Measurements from ENCODE around the gene JAK3. TPM values are rescaled to one million over a fixed set of nuclear protein-coding genes. Genes with fewer than 3 reads are reported as not detected.
"Not testable (repeated sequence)": the region's sequence is repeated elsewhere in the genome, so short reads cannot be mapped to it uniquely, and the experiment has no call there.

JAK3 gene
- polyA plus RNA-seq (ENCODE audit: insufficient read length in 3 of 3), result 1 to 10 TPM; 2.1 to 2.6 (median 2.2) TPM

GRCh38 chr19:17847538-17848366 is at the start of gene JAK3:
JAK3 (minus strand) TSS chr19:17847982; CDS start chr19:17844417, 3,565 bp downstream.
- peak in 1 of 3 donors; percentile 60 for DNase-seq (ENCODE audit: low read depth in 3 of 3, low spot score in 2 of 3)

- no peak for DNase-seq (ENCODE audit: low read depth in 3 of 3, low spot score in 2 of 3)
These were observed 46.0 kb upstream of the JAK3 start for GRCh38 chr19:17893766-17894165.

- DNase-seq (ENCODE audit: low read depth in 3 of 3, low spot score in 2 of 3), result peak; percentile 23 to 56 (median 29)
These were observed 41.9 kb upstream of the JAK3 start for GRCh38 chr19:17889609-17890214.

GRCh38 chr19:17888260-17888659 is 40.5 kb upstream of the JAK3 start:
- DNase-seq (ENCODE audit: low read depth in 3 of 3, low spot score in 2 of 3), result no peak

- not testable (repeated sequence) for DNase-seq (ENCODE audit: low read depth in 3 of 3, low spot score in 2 of 3)
These were observed 39.4 kb upstream of the JAK3 start for GRCh38 chr19:17887221-17887620.

GRCh38 chr19:17886515-17886914 is 38.7 kb upstream of the JAK3 start:
- DNase-seq (ENCODE audit: low read depth in 3 of 3, low spot score in 2 of 3), result no peak

- DNase-seq (ENCODE audit: low read depth in 3 of 3, low spot score in 2 of 3), result no peak
These were observed 36.0 kb upstream of the JAK3 start for GRCh38 chr19:17883627-17884410.

GRCh38 chr19:17881701-17882100 is 33.9 kb upstream of the JAK3 start:
- DNase-seq (ENCODE audit: low read depth in 3 of 3, low spot score in 2 of 3), result no peak

GRCh38 chr19:17879466-17879865 is 31.7 kb upstream of the JAK3 start:
- DNase-seq (ENCODE audit: low read depth in 3 of 3, low spot score in 2 of 3), result no peak

- DNase-seq (ENCODE audit: low read depth in 3 of 3, low spot score in 2 of 3), result no peak
These were observed 29.9 kb upstream of the JAK3 start for GRCh38 chr19:17877696-17878095.

- no peak for DNase-seq (ENCODE audit: low read depth in 3 of 3, low spot score in 2 of 3)
These were observed 27.0 kb upstream of the JAK3 start for GRCh38 chr19:17874758-17875135.

- no peak for DNase-seq (ENCODE audit: low read depth in 3 of 3, low spot score in 2 of 3)
These were observed 26.3 kb upstream of the JAK3 start for GRCh38 chr19:17873786-17874757.

GRCh38 chr19:17872251-17873001 is 24.6 kb upstream of the JAK3 start:
- no peak for DNase-seq (ENCODE audit: low read depth in 3 of 3, low spot score in 2 of 3)

GRCh38 chr19:17871878-17872250 is 24.1 kb upstream of the JAK3 start, which contains the start of gene SLC5A5:
SLC5A5 (plus strand) TSS chr19:17871945; CDS start chr19:17872320, 375 bp downstream.
- no peak for DNase-seq (ENCODE audit: low read depth in 3 of 3, low spot score in 2 of 3)

GRCh38 chr19:17871032-17871877 is 23.5 kb upstream of the JAK3 start:
- no peak for DNase-seq (ENCODE audit: low read depth in 3 of 3, low spot score in 2 of 3)

- DNase-seq (ENCODE audit: low read depth in 3 of 3, low spot score in 2 of 3), result no peak
These were observed 21.4 kb upstream of the JAK3 start for GRCh38 chr19:17869114-17869608.

- DNase-seq (ENCODE audit: low read depth in 3 of 3, low spot score in 2 of 3), result no peak
These were observed 20.9 kb upstream of the JAK3 start for GRCh38 chr19:17868669-17869068.

GRCh38 chr19:17866964-17867486 is 19.2 kb upstream of the JAK3 start:
- DNase-seq (ENCODE audit: low read depth in 3 of 3, low spot score in 2 of 3), result no peak
